G401 (cell line): ENCODE measurements around the gene STIM1. TPM values are rescaled to one million over a fixed set of nuclear protein-coding genes. Genes with fewer than 3 reads are reported as not detected.
"Not testable (repeated sequence)": the region's sequence is repeated elsewhere in the genome, so short reads cannot be mapped to it uniquely, and the experiment has no call there.

Source experiments
- DNase-seq: peaks from one replicate; pipeline ENCODE4 v3.0.0-alpha.2; 2015; ENCODE audit warnings: low spot score
- in situ Hi-C: cut with HindIII; loops from 2 replicates; pipeline ENCODE4 v1.10.0; 2016; ENCODE audit warnings: low sequenced_read_pairs, mixed read lengths
- total RNA-seq: library from RNA; depleted of rRNA; stranded (reverse); fragments of >200 nt; shearing (Covaris generic); gene quantifications from 2 replicates; pipeline ENCODE4 v1.2.3, GENCODE V29; 2014

STIM1 gene
- total RNA-seq, 1 experiment from 2014 or later = 15.4 TPM

DNA sequence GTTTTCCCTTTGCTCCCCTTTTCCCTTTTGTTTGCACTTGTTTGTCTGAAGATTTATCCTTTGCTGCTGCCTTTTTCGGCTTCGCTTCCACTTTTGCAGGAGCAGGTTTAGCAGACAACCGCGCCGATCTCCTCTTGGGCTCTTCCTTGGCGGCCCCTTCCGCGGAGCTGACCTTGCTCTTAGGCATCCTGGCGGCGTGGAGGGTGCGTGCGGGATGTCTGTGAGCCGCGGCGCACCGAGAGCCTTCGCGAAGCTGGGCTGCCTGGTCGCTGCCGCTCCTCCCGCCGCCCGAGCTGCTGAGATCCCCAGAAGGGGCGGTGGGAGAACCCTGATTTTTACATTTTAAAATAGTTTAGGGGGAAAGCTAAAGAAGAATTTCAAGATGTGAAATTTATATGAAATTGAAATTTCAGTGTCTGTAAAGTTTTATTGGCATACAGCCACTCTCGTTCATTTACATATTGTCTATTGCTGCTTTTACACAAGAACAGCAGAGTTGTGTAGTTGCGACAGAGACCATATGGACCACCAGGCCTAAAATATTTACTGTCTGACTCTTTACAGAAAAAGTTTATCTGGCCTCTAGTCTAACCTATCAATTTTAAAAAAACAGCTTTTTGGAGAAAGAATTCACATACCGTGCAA is 133.9 kb downstream of the STIM1 start:
- peak; percentile 61 for DNase-seq
- in situ Hi-C loops = no loop called here

DNA sequence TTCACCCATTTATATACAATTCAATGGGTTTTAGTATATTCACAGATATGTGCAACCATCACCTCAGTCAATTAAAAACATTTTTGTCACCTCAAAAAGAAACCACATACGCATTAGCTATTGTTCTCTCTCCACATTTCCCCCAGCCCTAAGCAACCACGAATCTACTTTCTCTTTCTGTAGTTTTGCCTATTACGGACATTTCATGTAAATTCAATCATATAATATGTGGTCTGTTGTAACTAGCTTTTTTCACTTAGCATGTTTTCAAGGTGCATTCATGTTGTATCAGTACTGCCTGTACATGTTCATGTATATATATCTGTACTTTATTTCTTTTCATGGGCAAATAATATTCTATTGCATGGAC is 134.4 kb downstream of the STIM1 start:
- in situ Hi-C loops = no loop called here
- no peak for DNase-seq

DNA sequence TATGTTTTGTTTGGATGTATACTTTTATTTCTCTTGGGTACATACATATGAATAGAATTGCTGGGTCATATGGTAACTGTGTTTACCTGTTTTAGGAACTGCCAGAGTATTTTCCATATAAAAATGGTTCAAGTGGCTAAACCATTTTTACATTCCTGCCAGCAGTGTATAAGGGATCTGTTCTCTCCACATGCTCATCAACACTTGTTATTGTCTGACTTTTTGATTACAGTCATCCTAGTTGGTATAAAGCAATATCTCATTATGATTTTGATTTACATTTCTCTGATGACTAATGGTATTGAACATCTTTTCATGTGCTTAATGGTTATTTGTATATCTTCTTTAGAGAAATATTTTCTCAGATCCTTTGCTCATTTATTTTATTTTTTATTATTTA is 134.9 kb downstream of the STIM1 start:
- no peak for DNase-seq
- in situ Hi-C loops = no loop called here

DNA sequence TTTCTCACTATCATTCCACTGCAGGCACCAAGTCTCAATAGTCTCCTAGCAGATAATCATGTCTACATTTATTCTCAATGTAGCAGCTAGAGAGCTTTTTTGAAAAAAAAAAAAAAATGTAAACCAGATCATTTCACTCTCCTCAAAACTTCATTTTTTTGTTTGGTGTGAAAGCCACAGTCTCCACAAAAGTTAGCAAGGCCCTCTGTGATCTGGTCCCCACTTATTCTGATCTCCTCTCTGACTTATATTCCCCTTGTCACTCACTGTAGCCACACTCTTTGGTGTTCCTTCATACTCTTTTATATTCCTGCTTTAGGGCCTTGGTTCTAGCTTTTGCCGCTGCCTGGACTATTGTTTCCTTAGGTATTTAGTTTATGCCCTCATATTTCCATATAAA is 137.5 kb downstream of the STIM1 start:
- DNase-seq = no peak
- in situ Hi-C loops = no loop called here

DNA sequence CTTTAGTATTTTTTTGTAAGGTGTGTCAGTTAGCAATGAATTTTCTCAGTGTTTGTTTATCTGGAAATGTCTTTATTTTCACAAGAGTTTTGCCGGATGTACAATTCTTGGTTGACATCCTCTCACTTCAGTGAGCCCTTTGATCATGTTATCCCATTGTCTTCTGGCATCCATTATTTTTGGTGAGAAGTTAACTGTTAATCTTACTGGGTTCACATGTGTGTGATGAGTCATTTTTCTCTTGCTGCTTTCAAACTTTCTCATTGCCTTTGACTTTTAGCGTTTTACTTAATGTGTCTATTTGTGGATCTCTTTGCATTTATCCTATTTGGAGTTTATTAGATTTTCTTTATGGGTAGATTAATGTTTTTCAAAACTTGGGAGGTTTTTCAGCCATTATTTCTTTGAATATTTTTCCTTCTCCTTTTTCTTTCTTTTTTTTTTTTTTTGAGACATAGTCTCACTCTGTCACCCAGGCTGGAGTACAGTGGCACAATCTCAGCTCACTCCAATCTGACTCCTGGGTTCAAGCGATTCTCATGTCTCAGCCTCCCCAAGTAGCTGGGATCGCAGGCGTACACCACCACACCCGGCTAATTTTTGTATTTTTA is 138.7 kb downstream of the STIM1 start:
- in situ Hi-C loops = no loop called here

DNA sequence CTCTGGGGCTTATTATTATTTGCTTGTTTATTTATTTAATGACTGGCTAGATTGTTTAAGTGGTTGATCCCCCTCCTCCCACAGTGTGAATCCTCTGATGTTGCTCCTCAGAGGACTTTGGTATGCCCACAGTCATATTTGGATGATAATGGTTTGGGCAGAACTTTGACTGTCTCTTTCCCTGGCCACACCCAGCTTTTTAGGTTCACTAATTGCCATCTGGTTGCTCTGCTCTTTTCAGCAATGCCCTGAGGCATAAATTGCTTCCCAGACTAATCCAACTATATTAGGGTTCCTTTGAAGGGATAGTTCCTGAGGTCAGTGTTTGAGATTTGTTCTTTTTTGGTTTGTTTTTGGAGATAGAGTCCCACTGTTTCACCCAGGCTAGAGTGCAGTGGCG is 139.8 kb downstream of the STIM1 start:
- in situ Hi-C loops = no loop called here
- no peak for DNase-seq

More for the DNA sequence above, 138.7 kb downstream of the STIM1 start:
- DNase-seq = no peak

DNA sequence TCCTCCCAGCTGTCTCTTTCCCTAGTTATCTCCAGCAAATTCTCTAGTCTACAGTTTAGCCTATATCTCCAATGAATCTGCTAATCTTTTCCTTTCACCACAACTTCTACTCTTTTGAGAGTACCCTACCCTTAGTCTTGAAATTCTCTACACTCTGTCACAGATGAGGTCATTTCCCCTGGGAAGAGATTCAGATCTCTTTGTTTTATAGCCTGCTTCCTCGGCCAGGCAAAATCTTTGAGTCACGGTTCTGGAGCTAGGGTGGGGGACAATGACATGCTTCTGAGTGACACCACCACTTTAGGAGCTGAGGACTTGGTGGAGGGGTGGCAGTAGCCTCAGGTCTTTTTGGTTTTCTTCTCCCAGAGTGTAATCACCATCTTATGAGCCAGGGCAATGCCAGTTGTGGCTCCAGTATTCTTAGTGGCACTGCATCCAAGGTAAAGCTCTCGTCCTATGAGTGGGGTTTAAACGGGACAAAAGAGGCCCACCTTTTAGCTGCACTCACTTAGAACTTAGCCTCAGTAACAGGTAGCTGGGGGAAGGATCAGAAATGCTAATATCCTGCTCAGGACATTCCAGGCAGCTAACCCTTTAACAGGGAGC is 140.6 kb downstream of the STIM1 start:
- in situ Hi-C loops = no loop called here

DNA sequence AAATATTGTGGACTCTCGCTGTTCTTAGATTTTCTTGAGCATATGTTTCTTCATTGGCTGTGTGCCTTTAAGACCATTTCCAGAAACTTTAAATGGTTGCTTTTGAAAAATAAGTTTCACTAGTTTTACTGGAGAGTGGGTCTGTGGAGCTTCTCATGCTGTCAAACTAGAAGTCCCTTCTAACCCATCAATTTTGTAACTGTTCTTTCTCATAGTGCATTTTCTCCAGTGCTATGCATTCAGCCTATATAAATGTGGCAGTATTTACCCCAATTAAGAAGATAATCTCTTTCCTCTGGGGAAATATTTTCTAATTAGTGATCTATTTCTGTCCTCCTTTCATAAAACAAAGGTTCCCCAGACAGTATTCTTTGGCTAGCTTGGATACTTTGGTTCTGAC is 141.2 kb downstream of the STIM1 start:
- DNase-seq = no peak
- in situ Hi-C loops = no loop called here

More for the DNA sequence above, 140.6 kb downstream of the STIM1 start:
- DNase-seq = no peak

DNA sequence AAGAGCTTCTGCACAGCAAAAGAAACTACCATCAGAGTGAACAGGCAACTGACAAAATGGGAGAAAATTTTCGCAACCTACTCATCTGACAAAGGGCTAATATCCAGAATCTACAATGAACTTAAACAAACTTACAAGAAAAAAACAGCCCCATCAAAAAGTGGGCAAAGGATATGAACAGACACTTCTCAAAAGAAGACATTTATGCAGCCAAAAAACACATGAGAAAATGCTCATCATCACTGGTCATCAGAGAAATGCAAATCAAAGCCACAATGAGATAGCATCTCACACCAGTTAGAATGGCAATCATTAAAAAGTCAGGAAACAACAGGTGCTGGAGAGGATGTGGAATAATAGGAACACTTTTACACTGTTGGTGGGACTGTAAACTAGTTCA is 149.3 kb downstream of the STIM1 start:
- in situ Hi-C loops = not testable (repeated sequence)

DNA sequence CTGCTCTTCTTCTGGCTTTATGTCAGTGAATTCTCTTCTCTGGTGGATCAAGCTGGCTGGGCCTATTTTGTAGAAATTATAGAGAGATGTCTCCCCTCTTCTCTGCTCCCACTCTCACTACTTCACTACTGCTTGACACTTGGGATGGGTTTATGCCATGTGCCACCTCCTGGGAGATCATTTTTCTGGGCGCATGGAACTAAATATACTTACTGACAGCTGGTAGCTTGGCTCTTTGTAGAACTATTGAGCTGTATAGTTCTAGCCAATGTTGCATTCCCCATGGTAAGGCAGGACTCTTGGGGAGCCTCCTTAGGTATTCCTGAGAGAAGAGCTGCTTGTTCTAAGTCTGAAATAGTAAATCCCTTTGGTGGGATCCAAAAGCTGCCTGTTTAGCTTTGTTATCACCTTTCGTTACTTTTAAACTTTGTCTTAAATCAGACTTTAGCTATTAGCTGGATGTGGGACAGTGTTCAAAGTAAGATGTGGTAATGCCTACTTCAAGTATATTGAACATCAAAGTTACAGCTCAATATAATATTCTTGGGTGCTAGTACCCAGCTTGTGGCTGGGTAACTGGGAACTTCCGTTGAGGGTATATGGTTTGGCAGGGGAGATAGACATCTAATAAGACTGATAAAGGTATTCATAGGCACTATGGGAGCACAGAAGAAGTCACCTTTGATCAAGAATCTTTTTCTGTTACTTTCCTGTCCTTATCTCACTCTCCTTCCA is 151.6 kb downstream of the STIM1 start:
- DNase-seq = no peak
- in situ Hi-C loops = no loop called here

More for the DNA sequence above, 149.3 kb downstream of the STIM1 start:
- DNase-seq = not testable (repeated sequence)

DNA sequence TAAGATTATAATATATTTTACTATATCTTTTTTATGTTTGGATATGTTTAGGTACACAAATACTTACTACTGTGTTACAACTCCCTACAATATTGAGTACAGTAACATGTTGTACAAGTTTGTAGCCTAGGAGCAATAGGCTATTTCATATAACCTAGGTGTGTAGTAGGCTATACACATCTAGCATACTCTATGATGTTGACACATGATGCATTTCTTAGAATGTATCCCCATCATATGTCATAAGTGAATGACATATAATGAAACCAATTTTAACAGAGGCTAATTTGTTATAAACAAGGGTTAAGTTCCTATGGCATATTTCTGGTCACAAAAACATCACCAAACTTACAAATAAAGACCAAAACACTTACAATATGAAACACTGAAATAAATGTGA is 152.7 kb downstream of the STIM1 start:
- DNase-seq = no peak
- in situ Hi-C loops = no loop called here

DNA sequence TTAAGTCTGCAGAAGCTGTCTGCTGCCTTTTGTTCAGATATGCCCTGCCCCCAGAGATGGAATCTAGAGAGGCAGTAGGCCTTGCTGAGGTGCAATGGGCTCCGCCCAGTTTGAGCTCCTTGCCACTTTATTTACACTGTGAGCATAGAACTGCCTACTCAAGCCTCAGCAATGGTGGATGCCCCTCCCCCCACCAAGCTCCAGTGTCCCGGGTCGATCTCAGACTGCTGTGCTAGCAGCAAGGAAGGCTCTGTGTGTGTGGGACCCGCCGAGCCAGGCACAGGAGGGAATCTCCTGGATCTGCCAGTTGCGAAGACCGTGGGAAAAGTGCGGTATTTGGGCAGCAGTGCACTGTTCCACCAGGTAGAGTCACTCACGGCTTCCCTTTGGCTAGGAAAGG is 161.1 kb downstream of the STIM1 start:
- in situ Hi-C loops, DNase-seq: not testable (repeated sequence)

DNA sequence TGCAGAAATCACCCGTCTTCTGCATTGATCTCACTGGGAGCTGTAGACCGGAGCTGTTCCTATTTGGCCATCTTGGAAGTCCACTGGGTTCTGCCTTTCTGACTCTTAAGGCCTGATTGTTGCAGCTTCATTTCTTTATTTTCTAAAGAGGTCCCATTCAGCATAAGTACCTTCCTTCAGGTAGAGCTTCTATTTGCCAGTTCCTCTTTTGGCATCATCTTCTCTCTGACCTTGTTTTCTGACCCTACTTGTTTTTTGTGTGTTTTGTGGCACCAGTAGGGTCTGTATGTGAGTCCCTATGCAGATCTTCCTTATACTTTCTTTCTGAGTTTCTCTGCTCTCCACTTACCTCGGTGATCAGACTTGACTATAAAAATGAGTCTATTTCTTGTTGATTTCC is 161.7 kb downstream of the STIM1 start:
- in situ Hi-C loops = no loop called here

DNA sequence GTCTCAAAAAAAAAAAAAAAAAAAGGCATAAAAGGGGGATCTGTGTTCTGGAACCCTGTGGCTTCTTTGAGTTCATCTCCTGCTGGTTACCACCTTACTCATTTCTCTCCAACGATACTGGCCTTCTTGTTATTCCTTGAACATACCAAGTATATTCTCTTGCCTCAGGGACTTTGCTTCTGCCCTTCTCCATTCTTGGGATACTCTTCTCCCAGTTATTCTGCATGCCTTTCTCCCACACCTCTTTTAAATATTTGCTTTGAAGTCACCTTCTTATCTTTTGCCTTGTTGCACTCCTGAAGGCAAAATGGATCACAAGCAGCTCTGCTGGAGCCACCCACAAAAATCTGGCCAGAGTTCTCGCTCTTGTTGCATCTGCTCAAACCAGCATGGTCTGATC is 163.2 kb downstream of the STIM1 start:
- in situ Hi-C loops = no loop called here
- no peak for DNase-seq

More for the DNA sequence above, 161.7 kb downstream of the STIM1 start:
- DNase-seq = no peak

DNA sequence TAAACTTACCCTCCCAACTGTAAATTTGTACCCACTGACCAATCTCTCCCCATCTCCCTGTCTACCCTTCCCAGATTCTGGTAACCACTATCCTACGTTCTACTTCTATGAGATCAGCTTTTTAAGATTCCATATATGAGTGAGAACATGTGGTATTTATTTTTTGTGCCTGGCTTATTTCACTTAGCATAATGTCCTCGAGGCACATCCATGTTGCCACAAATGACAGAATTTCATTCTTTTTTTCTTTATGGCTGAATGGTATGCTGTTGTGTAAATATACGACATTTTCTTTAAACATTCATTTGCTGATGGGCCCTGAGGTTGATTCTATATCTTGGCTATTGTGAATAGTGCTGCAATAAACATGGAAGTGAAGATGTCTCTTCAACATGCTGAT is 164.4 kb downstream of the STIM1 start:
- no peak for DNase-seq
- in situ Hi-C loops = no loop called here

DNA sequence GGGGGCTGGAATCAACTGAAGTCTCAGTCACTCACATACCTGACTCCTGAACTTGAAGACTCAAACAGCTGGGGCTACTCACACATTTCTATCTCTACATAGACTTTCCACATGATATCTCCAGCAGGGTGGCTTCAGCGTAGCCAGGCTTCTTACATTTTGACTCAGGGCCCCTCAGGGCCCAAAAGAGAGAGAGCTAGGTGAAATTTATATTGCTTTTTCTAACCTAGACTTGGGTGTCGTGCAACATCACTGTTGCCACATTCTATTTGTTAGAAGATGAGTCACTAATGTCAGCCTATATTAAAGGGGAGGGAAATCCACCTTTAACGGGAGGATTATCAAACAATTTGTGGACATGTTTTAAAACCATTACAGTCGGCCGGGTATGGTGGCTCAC is 167.2 kb downstream of the STIM1 start:
- DNase-seq = no peak
- in situ Hi-C loops = no loop called here

DNA sequence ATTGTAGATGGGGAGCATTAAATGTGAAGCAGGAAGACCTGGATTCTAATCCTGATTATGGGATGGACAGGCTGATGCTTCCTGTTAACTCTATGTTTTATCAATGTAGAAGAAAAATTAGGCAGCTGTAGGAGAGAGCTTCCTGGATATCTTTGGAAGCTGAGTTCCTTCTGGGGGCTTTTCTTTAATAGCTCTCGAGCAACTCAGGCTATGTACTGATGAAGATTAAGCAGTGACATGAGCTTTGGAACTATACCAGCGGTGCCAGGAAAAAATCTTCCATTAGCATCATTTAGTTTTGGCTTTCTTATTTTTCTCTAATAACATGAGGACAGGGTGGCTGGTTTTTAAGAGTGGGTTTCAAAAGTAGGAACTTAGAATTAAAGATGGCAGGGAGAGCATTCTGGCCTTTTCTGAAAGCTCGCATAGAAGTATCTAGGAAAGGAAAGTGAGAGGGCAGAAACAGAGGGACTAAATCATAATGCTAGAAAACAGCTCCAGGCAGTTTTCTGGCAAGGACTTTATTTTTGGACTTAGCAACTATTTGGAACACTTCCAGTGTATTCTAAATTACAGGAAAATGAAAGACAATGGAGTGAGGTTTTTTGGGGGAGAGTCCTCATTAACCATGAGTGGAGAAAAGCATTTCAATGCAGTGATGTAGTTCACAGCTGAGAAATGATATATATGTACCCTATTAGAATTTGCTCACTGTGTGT is 169.9 kb downstream of the STIM1 start:
- in situ Hi-C loops = no loop called here
- peak; percentile 62 for DNase-seq

DNA sequence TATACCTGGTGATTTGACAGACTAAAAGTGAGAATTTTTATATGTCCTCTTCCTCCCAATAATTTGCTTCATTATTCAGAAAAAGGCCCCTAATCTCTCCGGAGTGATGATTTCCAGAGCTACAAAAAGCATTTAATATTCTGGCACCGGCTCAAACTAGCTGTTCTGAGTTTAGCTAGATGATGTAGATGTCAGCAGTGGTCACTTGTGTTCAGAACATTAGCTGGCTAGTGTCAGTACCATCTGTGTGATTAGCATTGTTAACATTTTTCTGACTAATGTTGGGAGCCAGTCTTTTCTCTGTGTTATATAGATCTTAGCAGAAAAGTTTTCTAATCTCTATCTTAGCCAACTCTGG is 170.5 kb downstream of the STIM1 start:
- peak; percentile 80 for DNase-seq
- in situ Hi-C loops = no loop called here

DNA sequence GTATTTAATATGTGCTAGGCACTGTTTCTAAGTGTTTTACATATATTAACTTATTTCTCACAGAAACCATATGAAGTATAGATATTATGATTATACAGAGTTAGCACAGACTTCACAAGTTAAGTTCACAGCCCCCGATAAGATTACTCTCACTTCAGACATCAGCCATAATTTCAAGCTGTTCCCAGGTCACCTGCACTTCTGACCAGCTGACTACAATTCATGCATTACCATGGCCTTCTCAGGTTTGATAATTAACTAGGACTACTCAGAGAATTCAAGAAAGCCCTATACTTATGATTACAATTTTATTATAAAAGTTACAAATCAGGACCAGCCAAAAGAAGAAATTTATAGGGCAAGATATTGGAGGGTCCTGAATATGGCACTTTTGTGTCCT is 170.9 kb downstream of the STIM1 start:
- DNase-seq = no peak
- in situ Hi-C loops = no loop called here

DNA sequence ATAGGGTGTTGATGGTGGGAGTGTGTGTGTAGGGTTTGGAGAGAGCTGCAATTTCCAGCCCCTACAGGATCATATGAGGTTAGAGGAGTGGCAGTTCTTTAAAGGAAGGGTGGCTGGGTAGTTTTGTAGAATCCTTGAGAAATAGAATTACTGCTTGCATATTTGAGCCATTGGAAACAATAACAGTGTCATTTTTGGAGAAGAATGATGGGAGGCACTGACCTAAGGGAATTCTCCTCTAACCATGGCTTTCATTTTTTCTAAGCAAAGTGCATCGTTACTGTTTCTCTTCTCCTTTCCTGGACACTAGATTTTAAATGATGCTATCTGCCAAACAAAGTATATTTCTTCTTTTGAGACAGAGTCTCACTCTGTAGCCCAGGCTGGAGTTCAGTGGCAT is 172.3 kb downstream of the STIM1 start:
- in situ Hi-C loops = no loop called here

More for the DNA sequence above, 172.3 kb downstream of the STIM1 start:
- no peak for DNase-seq
